Activated CD4-positive, alpha-beta T cell treated with anti-CD3 and anti-CD28 coated beads, Interleukin-2, amount 50 U/mL, for 1 hour (primary cell): ENCODE measurements around the gene HRCT1.
"Not testable (repeated sequence)": the region's sequence is repeated elsewhere in the genome, so short reads cannot be mapped to it uniquely, and the experiment has no call there.

Source experiments
- DNase-seq: peaks from one replicate; pipeline ENCODE4 v3.0.0-alpha.2; 2020

Gene HRCT1

DNA sequence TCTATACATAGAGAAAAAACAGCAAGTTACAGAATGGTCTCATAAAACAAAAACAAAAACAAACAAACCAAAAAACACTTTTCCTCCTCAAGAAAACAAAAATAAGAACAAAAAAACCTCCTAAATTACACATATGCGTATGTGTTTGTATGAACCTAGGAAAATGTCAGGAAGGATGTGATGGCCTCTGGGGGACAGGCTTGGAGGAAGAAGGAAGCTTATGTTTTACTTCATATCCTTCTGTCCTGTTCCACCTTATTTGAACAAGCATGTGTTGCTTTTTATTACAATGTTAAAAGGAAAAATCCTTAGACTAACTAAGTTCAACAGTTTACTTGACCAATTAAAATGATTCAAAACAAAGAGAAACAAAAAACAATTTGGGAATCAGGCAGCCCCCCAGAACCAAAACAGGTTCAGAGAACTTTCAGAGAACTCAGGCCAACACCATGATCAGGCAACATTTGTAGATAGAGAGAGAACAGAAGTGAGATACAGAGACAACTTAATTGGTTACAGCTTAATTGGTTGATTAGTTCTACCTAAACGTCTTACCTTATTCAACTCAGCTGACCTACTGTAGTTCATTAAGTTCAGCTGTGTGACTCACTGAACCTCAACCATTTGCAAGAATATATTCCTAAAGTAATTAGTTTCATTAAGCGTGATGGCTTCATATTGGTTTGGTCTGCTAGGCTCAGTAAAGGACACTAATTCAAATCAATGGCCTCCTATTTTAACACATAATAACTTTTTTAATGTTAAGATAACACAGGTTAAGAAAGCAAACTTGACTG is 13.4 kb downstream of the HRCT1 start:
- no peak for DNase-seq

DNA sequence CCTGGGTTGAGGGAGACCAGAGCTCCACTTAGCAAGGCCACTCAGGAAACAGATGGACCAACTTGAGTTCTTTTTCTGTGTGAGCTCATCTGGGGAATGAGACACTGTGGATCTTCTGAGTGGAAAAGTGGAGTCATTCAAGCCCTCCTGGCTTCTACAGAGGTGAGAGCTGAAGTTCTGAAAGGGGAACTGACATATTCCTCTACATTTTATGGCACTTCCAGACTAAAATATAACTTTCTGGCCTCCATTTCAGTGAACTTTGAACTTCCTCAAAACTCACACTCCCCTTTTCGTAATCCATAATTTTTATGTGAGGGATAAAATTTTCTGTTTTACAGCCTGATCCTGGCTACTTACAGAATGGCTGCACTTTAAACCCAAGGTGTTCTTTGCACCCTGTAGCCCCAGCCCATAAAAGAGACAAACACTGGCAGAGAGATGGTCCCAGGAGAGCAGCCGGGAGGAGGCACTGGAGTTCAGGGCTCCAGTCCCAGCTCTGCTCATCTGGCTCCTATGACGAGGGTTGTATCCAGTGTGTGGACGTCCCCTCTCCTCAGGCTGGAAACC is 14.1 kb downstream of the HRCT1 start:
- no peak for DNase-seq

DNA sequence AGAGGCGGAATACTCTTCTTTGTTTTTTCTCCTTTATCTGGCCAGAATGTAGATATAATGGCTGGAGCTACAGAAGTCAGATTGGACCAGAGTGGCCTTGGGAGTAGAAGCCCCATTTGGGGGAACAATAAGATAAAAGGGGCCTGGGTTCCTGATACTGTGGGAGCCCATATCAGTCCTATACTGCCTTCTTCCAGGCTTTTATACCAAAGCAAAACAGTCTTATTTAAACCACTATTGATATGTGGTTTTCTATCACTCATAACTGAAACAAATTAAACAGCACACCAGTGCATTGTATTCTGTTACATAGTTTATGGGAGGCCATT is 17.6 kb downstream of the HRCT1 start:
- DNase-seq = no peak

DNA sequence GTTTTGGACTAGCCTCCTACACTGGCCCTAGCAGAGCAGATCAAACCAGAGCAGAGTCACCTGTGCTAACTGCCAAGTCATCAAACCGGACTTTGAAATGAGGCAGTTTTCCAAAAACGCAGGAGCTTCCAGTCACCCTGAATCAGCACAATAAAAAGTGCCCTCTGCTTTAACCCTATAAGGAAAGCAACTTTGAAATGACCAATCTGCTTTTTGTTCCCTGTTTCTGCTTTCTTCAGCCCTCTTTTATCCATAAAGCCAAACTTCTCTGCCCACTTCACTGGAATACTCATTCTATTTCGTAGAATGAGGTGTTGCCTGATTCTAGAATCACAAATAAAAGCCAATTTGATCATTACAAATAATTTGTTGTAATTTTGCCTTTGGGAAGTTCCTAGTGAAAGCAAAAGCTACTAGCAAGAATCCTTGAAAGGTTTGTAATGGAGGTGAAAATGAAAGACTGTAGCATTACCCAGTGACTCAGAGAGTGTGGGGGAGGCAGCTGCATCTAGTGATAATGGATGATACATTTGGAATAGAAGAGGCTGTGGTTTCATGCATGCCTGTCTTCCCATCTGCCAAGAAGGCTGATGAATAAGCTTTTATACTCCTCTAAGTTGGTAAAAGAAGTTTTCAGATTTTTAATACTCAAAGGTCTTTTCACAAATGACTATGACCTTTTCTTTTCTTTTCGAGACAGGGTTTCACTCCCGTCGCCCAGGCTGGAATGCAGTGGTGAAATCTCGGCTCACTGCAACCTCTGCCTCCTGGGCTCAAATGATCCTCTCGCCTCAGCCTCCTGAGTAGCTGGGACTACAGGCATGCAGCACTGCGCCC is 18.1 kb downstream of the HRCT1 start:
- no peak for DNase-seq

DNA sequence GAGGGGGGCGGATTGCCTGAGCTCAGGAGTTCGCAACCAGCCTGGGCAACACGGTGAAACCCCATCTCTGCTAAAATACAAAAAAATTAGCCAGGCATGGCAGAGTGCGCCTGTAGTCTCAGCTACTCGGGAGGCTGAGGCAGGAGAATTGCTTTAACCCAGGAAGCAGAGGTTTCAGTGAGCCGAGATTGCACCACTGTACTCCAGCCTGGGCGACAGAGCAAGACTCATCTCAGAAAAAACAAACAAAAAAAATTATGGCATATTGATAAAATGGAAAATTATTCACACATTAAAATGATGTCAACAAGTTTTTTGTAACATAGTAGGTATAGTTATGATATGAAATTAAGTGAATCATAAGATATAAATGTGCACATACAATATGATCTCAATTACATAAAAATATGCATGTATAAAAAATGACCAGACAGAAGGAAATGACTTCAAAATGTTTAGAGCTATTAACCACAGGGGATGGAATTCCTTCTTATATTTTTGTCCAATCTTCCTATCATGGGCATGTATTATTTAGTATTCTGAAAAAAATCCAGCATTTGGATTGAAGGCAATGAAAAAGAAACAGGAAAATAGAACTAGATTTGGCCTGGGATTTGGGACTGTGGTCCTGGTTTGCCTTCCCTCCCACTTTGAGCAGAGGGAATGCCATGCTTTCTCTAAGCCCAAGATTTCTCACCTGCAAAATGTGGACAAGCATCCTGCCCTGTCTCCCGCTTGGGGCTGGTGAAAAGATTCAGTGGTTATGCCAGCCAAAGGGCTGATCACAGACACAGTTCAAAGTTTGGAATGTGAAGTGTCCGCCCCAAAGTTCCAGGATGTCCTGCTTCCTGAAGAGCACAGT is 22.8 kb downstream of the HRCT1 start:
- no peak for DNase-seq

DNA sequence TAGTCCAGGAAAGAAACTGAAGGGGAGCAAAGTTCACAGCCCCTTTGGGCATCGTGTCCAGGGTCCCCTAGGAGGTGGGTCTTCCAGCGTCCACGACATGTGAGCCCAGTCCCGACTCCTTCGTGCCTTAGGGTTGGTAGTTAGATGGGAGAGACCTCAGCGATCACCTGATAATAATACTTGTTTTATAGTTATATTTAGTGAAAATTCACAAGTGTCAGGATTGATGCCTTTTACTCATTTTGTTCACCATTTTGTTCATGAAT is 23.4 kb downstream of the HRCT1 start:
- DNase-seq = no peak

DNA sequence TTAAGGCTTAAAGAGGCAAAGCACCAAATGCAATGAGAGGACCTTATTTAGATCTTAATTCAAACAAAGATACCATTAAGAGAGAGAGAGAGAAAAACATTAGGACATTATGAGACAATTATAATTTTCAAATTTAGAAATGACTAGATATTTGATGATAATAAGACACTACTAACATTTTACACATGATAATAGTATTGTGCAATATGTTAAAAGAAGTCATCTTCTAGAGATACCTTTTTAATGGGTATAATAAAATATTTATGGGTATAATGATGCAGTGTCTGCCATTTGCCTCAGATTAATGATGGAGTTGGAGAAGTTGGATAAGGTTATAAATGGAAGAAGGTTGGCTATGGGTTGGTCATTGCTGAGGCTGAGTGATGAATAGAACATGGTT is 24.5 kb downstream of the HRCT1 start:
- DNase-seq = no peak

DNA sequence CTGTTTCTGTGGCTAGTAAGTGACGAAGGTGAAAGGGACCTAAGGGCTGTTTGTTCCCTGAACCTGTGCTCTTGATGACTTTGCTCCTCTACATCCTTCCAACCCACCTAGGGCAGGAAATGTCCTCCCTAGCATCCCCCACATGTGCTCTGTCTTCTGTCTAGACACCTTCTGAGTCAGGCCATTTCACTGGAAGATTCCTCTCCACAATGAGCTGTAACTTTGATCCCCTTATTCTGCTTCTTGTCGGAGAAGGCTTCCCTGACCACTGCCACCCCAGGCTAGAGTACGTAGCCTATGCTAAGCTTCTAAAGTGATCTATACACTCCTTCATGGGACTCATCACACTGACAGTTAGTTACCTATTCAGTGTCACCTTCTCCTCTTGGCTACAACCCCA is 25.0 kb downstream of the HRCT1 start:
- DNase-seq = no peak

DNA sequence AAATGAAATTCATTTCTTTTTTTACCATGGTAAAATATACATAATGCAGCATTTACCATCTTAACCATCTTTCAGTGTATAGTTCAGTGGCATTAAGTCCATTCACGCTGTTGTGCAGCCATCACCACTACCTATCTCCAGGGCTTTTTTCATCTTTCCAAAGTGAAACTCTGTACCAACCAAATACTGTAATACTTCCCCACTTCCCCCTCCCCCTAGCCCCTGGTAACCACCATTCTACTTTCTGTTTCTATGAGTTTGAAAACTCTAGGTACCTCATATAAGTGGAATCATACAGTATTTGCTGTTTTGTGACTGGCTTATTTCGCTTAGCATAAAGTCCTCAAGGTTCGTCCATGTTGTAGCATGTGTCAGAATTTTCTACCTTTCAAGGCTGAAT is 26.7 kb downstream of the HRCT1 start:
- no peak for DNase-seq

DNA sequence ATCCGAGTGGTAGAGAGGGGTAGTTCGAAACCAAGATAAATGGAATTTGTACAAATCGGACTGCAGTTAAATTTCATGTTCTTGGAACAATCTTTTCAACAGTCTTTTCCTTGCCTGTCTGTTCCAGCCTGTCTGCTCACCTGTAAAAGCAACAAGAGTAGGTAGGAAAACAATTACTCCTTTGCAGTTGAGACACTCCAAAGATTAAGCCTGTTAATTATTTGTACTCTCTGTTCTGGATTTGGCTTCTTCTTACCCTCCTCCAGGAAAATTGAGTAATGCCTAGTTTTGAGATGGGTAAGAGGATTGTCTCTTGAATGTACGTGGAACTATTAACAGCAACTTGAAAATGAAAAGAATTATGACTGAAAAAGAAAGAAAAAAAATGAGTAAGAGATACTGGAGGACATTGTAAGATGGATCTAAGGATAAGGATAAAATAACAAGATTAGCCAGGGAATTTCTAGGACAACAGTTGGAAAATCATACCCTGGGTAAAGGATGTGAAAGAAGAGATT is 27.6 kb downstream of the HRCT1 start:
- DNase-seq = no peak

DNA sequence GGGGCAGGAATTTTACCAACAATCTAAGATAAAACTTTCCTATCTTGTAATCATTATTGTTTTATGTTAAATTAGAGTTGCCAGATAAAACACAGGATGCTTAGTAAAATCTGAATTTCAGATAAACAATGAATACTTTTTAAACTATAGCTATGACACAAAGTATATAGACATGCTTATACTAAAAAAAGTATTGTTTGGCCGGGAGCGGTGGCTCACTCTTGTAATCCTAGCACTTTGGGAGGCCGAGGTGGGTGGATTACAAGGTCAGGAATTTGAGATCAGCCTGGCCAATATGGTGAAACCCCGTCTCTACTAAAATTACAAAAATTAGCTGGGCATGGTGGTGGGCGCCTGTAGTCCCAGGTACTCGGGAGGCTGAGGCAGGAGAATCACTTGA is 28.1 kb downstream of the HRCT1 start:
- not testable (repeated sequence) for DNase-seq

DNA sequence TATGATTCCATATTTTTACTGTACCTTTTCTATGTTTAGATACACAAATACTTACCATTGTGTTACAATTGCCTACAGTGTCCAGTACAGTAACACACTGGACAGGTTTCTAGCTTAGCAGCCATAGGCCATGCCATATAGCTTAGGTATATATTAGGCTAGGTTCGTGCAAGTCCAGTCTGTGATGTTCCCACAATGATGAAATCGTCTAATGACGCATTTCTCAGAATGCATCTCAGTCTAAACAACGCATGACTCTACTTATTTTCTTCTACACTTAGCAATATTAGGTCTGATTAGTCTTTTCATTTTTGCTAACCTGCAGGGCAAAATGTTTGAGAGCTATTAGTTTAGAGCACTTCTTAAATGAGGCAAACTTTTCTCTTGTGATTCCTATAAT is 29.3 kb downstream of the HRCT1 start:
- DNase-seq = no peak

DNA sequence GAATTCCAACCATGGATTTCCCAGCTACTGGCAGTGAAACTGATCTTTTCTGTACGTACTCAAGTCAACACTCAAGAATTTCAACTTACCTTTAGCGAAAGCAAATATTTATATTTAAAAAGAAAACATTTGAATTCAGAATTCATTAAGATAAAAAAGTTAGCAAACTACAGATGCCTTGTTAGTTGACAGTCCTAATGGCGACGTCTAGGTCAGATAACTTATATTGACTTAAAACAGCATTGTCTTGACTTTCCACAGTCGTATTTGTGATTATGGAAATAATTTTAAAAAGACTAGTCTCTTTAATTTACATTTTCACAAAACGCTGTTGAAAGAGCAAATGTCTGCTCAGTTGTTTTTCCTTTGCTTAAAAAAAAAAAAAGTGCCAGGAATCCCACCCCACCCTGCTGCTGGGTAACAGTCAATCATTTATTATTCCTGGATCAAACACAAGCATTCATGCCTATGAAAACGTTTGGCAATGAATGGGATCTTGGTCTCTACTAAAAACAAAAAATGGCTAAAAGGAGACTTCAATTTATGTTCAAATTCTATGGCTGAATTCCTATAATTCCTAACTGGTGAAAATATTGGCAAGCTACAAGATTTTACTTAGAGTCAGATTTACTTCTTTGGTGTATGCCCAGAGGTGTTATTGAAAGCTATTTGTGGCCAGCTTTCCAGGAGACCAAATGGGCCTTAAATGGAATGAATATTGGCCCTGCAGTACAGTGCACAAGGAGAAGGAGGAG is 29.9 kb downstream of the HRCT1 start:
- DNase-seq = no peak

DNA sequence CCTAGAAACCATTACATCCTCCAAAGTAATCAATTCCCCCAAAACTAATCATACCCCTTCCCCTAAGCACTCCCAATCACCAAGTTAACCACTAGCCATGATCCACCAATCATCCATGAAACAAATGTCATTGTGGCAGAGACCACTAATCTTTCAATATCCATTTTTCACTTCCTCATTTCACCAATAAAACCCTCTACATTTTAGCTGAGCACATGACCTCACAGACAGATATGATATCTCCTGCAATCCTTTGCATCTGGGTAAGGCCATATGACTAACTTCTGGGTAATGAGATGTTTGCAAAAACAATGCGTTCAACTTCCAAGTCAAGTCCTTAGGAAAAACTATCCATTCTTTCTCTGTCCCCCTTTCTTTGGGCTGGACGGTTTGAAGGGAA is 31.2 kb downstream of the HRCT1 start:
- DNase-seq = no peak

DNA sequence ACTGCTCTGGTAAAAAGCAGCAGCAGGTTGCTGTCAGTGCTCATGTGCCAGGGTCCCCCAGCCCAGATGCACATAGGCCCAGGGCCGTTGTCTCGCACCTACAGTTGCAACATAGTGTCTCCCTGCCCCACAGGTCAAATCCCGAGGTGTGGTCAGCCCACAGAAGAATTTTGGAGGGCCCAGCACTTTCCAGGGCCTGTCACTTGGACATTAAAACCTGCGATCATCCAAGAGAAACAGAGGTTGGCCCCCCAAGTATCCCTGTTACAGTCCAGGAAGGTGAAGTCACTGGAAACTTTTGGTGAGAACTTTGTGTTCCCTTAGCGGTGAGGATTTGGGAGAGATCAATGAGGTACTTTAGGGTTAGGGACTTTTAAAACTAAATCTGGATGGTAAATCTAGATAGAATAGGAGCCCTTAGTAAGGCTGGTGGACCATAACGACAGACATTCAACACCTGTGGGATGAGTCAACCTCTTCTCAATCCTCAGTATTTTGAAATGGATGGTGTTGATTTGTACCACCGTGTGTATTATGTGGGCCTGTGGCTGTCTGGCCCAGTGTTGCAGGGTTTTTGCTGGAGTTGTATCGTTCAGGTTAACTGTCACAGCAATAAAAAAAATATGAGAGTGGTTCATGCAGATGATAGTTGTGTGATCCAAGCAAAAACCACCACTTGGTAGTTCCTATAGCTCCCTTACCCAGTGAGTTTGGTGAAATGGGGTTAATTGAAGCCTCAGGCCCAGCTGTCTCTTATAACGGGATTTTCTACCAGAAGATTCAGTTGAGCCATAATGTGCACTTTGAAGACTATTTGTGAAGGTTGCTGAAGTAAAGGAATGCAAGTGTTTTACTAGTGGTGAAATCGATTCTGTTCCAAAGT is 32.7 kb downstream of the HRCT1 start:
- DNase-seq = no peak

DNA sequence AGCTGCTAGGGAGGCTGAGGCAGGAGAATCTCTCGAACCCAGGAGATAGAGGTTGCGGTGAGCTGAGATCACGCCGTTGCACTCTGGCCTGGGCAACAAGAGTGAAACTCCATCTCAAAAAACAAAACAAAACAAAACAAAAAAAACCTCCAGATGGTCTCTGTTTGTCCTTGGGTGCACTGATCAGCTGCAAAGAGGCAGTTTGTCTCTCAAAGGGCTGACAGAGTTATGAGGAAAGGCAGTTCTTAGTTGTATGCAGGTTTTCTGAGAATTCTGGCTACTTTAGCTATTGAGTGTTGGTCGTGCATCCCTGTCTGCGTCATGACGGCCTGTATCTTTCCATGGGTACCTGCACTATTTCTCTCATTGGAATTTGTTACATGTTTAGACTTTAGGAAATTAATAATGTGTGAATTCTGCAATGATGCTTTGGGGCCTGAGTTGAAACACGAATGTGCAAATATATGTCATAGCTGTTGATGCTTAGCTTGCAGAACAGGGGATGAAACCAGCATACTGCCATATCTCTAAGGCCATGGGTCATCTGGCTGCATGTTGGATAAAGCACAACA is 33.8 kb downstream of the HRCT1 start:
- DNase-seq = no peak

DNA sequence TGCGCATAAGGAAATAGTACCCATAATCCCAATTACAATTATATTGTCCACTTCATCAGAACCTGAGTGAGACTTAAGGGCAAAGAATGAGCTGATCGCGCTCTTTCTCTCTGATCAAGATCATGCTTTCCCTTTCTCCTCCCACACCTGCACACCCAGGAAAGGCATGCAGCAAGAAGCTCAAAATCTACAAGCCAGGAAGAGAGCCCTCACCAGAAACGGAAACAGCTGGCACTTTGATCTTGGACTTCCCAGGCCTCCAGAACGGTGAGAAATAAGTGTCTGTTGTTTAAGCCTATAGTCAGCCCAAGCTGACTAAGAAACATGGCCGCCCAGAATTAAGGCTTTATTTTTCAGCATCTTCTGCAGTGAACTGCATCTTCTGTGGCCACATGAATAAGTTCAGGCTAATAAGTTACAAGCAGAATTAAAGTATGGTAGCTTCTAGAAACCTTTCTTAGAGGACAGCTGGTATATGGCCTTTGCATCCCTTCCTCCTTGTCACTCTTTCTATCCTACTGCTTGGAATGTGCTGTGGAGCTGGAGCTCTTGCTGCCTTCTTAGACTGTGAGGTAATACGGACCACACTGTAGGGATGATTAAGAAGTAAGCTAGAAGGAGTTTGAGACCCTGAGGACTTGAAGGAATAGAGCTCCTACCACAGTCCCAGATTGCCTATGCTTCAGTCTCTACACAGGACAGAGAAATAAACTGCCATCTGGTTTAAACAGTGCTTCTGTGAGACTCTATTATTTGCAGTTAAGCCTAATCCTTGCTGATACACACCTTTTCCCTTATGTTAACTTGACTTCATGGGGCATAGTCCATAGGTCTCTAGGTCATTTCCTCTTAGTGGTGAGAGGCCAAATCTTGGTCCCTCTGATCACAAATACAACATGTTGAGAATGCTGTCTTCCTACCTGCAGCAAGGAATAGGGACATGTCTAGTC is 34.7 kb downstream of the HRCT1 start:
- no peak for DNase-seq

DNA sequence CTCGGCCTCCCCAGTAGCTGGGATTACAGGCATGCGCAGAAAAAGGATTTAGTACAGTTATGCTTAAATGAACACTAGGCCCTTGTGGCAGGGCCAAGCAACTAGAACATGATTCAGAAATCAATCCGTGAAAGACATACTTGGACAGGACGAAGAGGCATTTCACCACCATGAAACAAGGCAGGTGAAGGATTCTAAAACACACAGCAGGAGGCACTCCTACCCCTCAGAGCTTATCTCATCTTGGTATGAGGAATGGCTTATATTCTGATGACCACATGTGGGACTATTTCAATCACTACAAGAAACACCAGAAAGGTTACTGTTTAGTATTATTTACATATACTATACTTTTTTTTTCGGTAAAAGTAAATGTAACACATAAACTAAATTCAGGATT is 36.3 kb downstream of the HRCT1 start:
- no peak for DNase-seq

DNA sequence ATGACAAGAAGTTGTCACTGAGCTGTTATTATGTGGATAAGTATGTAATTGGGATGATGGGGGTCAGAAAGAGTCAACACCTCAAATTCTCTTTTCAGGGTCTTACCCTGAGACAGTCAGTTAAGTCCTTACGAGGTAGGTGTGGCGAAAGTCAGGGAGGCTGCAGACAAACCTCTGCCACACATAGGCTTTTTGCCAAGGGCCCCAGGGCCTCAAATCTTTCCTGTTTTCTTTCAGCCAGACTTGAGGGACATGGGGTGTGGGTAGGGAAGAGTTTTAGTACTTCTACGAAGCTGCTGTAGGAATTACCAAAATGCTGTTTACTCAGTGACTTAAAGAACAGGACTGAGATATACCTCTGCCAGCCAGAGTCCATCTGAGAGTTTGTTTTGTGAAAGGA is 38.2 kb downstream of the HRCT1 start:
- no peak for DNase-seq

DNA sequence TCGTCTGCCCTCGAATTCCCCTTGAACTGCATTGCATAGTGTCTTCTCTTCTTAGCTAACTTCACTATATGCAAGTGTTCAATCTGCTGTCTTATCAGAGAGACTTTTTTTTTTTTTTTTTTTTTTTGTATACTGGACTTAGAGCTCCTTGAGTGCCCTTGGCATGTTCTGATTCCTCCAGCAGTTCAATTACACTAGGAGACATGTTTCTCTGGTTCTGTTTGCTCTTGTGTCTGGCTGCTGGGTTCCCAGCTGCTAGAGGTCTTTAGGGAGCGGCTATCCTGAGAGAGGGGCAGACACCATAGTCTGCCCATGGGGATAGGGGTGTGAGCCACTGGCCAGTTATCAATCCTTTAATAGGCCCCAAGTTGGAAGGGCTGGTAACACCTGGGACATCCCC is 38.8 kb downstream of the HRCT1 start:
- no peak for DNase-seq
